ENCODE results near the gene CINP. TPM values are rescaled to one million over a fixed set of nuclear protein-coding genes. Genes with fewer than 3 reads are reported as not detected.

Gene CINP
- total and polyA plus RNA-seq, 12 donors: 38.3 to 92.6 (median 41.7) TPM

DNA sequence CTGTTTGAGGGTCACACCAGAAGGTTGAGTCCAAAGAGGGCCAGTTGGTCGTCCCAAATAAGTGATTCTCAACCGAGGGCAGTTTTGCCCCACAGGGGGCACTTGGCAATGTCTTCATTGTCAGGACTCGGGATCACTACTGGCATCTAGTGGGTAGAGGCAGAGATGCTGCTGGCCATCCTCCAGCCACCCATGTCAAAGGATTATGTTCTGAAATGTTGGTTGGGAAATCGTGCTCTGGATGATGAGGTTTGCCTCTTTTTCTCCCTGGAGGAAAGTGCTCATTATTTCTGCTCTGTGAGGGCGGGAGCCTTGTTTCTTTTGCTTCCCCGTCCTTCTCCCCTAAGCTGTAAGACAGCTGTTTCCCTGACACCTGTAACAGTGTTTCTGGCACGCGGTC lies 39.6 kb downstream of the CINP start:
- H3K9me3 ChIP-seq (replicated peaks in 1 of 3): no peaks in the 10 kb centered on the region
- 36 to 41% (median 39%) methylated on average over 7 to 8 of the region's 8 CpGs for WGBS, 4 donors
- intact Hi-C loops (cut with DNase I): loop anchor here in 1 of 2 donors (10.0 kb wide), 1 partner anchor 192 kb away; no protein-coding TSS in a partner anchor

DNA sequence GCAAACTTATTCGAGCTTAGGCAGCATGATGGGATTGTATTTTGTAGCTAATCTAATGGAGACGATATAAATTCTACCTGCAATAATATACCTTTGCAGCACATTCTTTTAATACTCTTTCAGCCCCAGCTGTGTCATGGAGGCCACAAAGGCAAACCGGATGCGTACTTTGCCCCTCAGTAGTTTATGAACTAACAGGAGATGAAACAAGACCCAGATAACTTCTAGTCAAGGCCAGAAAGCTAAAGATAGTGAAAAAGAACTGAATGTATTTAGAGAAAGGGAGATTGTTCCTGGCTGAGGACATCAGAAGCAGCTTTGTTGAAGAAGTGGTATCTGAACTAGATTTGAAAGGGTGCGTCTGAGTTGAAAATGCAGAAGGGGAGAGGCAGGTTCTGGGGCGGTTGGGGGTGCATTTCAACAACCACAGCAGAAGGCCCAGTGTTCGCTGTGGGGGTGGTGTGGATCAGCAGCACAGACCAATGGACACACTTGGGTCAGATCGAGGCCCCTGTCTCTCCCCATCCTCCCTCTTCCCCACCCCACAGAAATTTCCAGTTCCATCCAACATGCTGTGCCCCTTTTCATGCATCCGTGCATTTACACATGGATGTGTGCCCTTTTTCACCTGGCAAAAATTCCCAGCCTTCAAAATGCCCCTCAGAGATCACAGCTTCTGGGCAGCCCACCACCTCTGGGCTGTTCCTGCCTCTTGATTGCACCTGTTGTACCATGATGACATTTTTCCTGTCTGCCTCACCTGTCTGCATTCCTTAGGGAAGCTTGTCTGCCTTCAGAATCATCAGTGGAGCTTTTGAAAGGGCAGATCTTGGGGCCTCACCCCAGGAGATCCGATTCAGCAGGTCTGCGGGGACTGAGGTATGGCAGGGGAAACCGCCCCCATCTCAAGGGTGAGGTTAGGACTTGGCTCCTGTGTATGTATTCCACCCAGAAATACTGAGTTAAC lies 41.0 kb downstream of the CINP start:
- no peak for DNase-seq
- Histone ChIP-seq H3K27me3 (no peaks in the 10 kb centered on the region), H3K36me3 (replicated peaks in 1 of 2) (peaks cover 0 to 7% of the 10 kb centered on the region in 2 donors), H3K4me3 (no peak overlapping the region), H3K27ac (peak overlapping the region in 1 of 5 donors; percentile 1), H3K4me1 (replicated peaks in 1 of 2) (peaks cover 6 to 30% of the 10 kb centered on the region in 2 donors), H3K9me3 (replicated peaks in 1 of 3) (no peaks in the 10 kb centered on the region)
- 78 to 83% (median 80%) methylated on average over 12 of the region's 12 CpGs for WGBS, 4 donors
- intact Hi-C loops (cut with DNase I): loop anchor here in 1 of 2 donors (10.0 kb wide), 1 partner anchor 193 kb away; no protein-coding TSS in a partner anchor
- no peak for TF ChIP-seq POLR2A (IDR thresholded peaks at IDR 0.05)
- TF ChIP-seq, protein P1, sequence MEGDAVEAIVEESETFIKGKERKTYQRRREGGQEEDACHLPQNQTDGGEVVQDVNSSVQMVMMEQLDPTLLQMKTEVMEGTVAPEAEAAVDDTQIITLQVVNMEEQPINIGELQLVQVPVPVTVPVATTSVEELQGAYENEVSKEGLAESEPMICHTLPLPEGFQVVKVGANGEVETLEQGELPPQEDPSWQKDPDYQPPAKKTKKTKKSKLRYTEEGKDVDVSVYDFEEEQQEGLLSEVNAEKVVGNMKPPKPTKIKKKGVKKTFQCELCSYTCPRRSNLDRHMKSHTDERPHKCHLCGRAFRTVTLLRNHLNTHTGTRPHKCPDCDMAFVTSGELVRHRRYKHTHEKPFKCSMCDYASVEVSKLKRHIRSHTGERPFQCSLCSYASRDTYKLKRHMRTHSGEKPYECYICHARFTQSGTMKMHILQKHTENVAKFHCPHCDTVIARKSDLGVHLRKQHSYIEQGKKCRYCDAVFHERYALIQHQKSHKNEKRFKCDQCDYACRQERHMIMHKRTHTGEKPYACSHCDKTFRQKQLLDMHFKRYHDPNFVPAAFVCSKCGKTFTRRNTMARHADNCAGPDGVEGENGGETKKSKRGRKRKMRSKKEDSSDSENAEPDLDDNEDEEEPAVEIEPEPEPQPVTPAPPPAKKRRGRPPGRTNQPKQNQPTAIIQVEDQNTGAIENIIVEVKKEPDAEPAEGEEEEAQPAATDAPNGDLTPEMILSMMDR (IDR thresholded peaks at IDR 0.05): no peak

More for the DNA sequence above, 39.6 kb downstream of the CINP start:
- TF ChIP-seq, protein P1 (IDR thresholded peaks at IDR 0.05): peak; percentile 30 to 60 (median 44)
- TF ChIP-seq POLR2A (IDR thresholded peaks at IDR 0.05): no peak
- H3K36me3 ChIP-seq (replicated peaks in 1 of 2): peaks cover 0 to 7% of the 10 kb centered on the region in 2 donors
- H3K4me3 ChIP-seq: no peak overlapping the region
- H3K27ac ChIP-seq: peak overlapping the region in 1 of 5 donors; percentile 19
- peak; percentile 49 to 89 (median 79) for DNase-seq
- H3K4me1 ChIP-seq (replicated peaks in 1 of 2): peaks cover 6 to 20% of the 10 kb centered on the region in 2 donors
- no peaks in the 10 kb centered on the region for H3K27me3 ChIP-seq

DNA sequence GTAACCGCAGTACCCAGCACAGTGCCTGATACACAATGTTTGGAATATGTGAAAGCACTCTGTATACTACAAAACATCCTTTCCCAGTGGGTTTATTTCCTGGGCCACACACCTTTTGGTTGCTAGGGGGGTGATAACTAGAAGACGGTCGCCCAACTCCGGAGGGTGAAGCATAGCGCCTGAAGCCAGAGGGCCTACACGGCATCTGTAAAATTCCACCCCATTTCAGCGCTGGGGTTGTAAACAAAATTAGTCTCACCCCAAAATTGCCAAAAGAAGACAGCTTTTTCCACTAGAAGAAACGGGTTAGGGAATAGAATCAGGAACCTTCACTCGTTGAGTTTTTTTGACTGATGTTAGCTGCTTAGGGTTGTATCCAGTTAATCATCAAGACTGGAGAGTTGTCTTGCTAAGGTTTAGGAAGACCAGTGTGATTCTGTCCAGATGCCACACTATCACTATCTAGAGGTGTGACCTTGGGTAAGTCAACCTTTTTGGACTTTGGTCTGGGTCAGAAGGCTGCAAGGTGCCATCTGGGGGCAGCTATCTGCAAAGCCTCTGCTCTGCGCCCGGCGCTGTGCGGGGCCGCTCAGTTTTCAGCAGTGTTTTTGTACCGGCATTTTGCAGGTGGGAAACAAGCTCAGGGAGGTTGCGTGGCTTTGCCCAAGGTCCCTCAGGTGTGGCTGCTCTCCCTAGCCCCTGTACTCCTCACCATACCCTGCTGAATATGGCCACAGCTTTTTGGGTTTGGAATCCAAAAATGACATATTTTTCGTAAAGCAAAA lies 41.8 kb downstream of the CINP start:
- H3K4me1 ChIP-seq (replicated peaks in 1 of 2): peaks cover 6 to 39% of the 10 kb centered on the region in 2 donors
- no peak for DNase-seq

More for the DNA sequence above, 41.8 kb downstream of the CINP start:
- no peak for TF ChIP-seq POLR2A (IDR thresholded peaks at IDR 0.05)
- TF ChIP-seq, protein P1 (IDR thresholded peaks at IDR 0.05): no peak
- intact Hi-C loops (cut with DNase I): loop anchor here in 1 of 2 donors (10.0 kb wide), 1 partner anchor 194 kb away; no protein-coding TSS in a partner anchor
- no peaks in the 10 kb centered on the region for H3K9me3 ChIP-seq (replicated peaks in 1 of 3)
- H3K36me3 ChIP-seq (replicated peaks in 1 of 2): peaks cover 0 to 5% of the 10 kb centered on the region in 2 donors
- 92 to 93% (median 93%) methylated on average over 15 to 17 of the region's 17 CpGs for WGBS, 4 donors
- H3K27me3 ChIP-seq: no peaks in the 10 kb centered on the region
- H3K27ac ChIP-seq: peak overlapping the region in 4 of 5 donors; percentile 13 to 98 (median 91)
- peak overlapping the region in 3 of 4 donors; percentile 4 to 82 (median 60) for H3K4me3 ChIP-seq
